Activated naive CD4-positive, alpha-beta T cell treated with anti-CD3 and anti-CD28 coated beads, Interleukin-2, amount 50 U/mL, for 24 hours (primary cell): ENCODE results near the gene CEBPZOS.
A peak's percentile ranks its signal among the peaks of the same experiment; 100 is the strongest.
"Not testable (repeated sequence)": the region's sequence is repeated elsewhere in the genome, so short reads cannot be mapped to it uniquely, and the experiment has no call there.

Experiments used
- H3K27ac Mint-ChIP-seq: one replicate; pipeline ENCODE4 v1.8.0; 2021; ENCODE audit warnings: mild to moderate bottlenecking, mixed read lengths
- H3K27me3 Mint-ChIP-seq: one replicate; pipeline ENCODE4 v1.8.0; 2021; ENCODE audit warnings: mixed read lengths
- H3K36me3 Mint-ChIP-seq: one replicate; pipeline ENCODE4 v1.8.0; 2021; ENCODE audit warnings: mixed read lengths
- H3K4me1 Mint-ChIP-seq: one replicate; pipeline ENCODE4 v1.8.0; 2021; ENCODE audit warnings: mixed read lengths
- H3K4me3 Mint-ChIP-seq: one replicate; pipeline ENCODE4 v1.8.0; 2021; ENCODE audit warnings: mild to moderate bottlenecking, mixed read lengths
- H3K9me3 Mint-ChIP-seq: one replicate; pipeline ENCODE4 v1.8.0; 2021; ENCODE audit warnings: mixed read lengths

Gene CEBPZOS

DNA sequence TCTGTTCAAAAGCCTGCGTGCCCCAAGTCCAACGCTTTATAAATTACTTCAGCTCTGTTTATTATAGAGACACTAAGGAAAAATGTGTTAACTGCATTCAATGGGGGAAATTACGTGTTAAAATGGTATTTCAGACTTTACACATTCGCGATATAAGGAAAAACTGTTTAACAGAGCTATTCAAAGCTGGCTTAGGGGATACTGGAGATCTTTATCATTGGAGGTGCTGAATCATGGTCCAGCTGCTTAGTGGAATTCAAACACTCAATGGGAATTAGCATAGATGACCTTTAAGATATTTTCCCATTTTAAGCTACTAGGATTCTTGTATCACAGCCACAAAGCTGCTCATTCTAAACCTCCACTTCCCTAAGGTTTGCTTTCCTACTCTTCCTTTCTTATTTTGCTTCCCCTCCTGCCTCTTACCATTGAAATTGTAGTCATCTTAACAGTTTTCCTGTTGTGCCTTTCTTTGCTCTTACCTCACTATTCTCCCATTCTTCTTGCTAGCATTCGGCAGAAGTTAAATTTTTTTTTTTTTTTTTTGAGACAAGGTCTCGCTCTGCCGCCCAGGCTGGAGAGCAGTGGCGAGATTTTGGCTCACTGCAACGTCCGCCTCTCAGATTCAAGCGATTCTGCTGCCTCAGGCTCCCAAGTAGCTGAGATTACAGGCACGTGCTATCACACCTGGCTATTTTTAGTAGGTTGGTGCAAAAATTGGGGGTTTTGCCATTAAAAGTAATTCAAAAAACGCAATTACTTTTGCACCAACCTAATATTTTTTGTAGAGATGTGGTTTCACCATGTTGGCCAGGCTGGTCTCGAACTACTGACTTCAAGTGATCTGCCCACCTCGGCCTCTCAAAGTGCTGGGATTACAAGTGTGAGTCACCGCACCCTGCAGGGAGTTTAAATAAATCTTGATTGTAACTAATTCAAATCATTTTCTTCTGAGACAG lies 14.3 kb upstream of the CEBPZOS start:
- no peaks in the 10 kb centered on the region for H3K9me3 Mint-ChIP-seq
- H3K4me3 Mint-ChIP-seq, result no peak overlapping the region
- H3K36me3 Mint-ChIP-seq, result no peaks in the 10 kb centered on the region
- H3K27ac Mint-ChIP-seq, result no peak overlapping the region
- peaks cover 4% of the 10 kb centered on the region for H3K27me3 Mint-ChIP-seq
- H3K4me1 Mint-ChIP-seq, result no peaks in the 10 kb centered on the region

DNA sequence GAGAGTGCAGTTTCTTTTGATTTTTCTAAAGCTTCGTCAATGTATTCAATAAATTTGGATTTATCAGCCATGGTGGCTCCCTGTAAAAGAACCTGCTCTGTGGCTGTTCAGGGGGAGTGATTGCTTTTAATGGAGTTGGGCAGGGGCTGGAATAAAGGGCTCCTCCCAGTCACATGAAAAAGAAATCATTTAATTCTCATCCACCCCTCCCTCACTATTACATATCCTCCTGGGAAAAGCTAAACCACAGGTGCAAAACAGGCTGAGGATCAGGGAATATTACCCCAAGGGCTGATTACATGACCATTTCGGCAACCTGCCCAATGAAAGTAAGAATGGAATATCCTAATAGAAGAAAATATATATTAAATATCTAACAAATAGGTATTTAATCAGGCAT lies 7.7 kb upstream of the CEBPZOS start, which contains the start of gene SULT6B1:
SULT6B1 (minus strand) TSS at position 101 of the 400 bp plus-strand sequence; CDS start at position 71, 30 bp downstream.
- Mint-ChIP-seq H3K27me3 (peaks cover 1% of the 10 kb centered on the region), H3K36me3 (no peaks in the 10 kb centered on the region), H3K4me3 (no peak within 1 kb of the TSS), H3K27ac (no peak within 1 kb of the TSS), H3K4me1 (no peaks in the 10 kb centered on the region), H3K9me3 (no peaks in the 10 kb centered on the region)

DNA sequence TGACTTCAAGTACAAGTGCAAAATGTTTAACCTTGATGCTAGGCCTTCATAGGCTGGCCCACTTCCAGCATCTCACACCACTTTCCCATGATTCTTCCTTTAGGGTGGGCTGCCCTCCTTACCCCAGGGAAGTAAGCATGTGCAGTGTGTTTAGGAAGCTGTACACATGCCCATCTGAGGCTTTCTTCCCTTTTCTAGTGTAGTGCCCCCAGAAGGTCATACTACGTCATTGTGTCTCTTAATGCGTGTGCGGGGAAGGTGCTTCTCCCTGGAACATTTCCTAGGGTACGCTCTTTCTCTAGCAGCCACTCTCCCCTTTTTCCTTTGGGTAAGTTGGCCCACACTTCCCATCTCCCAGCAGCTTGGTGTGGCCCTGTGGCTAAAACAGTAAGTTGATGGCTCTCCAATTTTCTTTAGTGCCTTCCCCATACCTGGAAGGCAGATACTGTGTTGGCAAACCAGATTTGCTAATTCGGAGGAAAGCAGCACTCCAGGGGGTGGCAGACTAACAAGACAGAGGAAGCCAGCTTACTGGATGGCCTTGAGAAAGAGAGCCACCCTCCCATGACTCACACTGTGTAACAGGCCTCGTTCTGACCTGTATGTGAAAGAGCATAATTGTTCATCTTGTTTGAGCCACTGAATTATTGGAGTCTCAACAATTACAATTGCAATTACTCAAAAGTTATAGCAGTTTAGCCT lies 6.7 kb upstream of the CEBPZOS start:
- Mint-ChIP-seq H3K9me3 (no peaks in the 10 kb centered on the region), H3K4me1 (no peaks in the 10 kb centered on the region), H3K4me3 (no peak overlapping the region), H3K36me3 (no peaks in the 10 kb centered on the region), H3K27me3 (peaks cover 1% of the 10 kb centered on the region), H3K27ac (no peak overlapping the region)

DNA sequence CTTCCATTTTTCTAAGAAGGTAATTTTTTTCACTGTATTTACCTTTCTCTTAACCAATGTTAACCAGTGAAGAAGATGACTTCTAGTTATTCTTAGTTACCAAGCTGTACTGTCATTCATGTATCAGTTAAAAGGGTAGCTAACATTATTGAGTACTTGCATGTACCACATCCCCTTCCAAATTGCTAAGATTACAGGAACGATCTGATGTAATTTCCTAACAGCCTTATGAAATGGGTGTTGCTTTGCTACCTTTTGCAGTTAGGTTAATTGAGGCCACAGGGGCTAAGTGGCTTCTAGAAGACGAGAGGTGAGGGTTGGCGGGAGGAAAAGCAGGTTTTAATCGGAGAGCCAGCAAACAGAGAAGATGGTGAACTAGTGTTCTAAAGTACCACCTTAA lies 6.0 kb upstream of the CEBPZOS start:
- Mint-ChIP-seq H3K27ac (no peak overlapping the region), H3K9me3 (no peaks in the 10 kb centered on the region), H3K36me3 (no peaks in the 10 kb centered on the region), H3K4me3 (no peak overlapping the region), H3K4me1 (no peaks in the 10 kb centered on the region), H3K27me3 (no peaks in the 10 kb centered on the region)

DNA sequence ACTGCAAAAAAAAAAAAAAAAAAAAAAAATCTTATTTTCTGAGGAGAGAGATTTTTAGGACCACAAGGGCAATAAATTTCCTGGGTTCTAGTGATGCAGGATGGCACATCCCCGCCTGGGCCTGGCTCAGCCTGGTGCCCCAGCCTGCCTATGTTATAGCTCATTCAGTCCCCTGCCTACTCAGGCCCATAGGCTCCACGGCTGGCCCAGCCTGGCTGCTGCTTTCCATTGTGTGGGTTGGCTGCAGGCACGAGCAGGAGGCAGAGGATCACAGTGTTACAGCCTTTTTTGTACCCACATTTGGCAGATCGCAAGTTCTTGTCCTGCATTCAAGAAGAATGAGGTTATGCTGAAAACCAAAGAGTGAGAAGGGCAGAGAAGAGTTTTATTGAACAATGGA lies 5.0 kb upstream of the CEBPZOS start:
- no peak overlapping the region for H3K4me3 Mint-ChIP-seq
- H3K4me1 Mint-ChIP-seq, result peaks cover 3% of the 10 kb centered on the region
- no peak overlapping the region for H3K27ac Mint-ChIP-seq
- H3K36me3 Mint-ChIP-seq, result peaks cover 1% of the 10 kb centered on the region
- H3K9me3 Mint-ChIP-seq, result no peaks in the 10 kb centered on the region
- H3K27me3 Mint-ChIP-seq, result no peaks in the 10 kb centered on the region

DNA sequence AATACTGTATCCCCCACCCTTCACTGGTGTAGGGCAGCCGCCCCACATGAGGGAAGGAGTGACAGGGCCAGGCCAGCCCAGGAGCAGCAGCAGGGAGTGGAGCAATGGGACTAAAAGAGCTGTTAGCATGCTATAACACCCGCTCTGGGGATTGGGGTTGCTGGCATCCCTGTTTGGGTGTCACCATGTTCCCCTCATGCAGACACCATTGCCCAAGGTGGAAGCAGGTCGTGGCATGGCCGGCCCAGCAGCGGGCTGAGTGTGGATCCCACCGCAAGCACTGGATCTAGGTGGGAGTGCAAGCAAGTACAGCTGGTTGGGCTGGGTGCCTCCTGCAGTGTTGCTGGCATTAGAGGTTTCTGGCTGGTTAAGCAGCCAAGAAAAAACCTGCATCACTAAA lies 4.5 kb upstream of the CEBPZOS start:
- peaks cover 5% of the 10 kb centered on the region for H3K4me1 Mint-ChIP-seq
- no peak overlapping the region for H3K27ac Mint-ChIP-seq
- H3K9me3 Mint-ChIP-seq, result no peaks in the 10 kb centered on the region
- H3K27me3 Mint-ChIP-seq, result no peaks in the 10 kb centered on the region
- H3K4me3 Mint-ChIP-seq, result no peak overlapping the region
- peaks cover 2% of the 10 kb centered on the region for H3K36me3 Mint-ChIP-seq

DNA sequence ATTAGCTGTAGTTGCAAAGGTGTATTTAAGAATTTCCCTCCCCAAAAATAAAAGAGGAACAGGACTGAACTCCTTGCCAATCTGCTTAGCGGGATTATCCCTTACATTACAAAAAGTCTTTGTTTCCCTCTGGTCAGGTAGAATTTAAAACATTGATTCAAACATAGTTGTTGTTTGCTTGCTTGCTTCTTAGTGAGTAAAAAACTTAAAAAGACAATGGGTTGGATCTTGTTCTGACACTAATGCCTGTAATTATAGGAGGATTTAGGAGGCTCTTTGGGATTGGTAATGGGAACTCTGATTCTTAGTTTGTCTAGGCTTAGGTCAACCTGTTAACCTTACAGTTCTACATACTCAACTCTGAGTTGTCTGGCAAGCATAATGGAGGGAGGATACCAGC lies 3.7 kb upstream of the CEBPZOS start:
- no peak overlapping the region for H3K27ac Mint-ChIP-seq
- H3K36me3 Mint-ChIP-seq, result peaks cover 2% of the 10 kb centered on the region
- H3K9me3 Mint-ChIP-seq, result no peaks in the 10 kb centered on the region
- H3K4me1 Mint-ChIP-seq, result peaks cover 11% of the 10 kb centered on the region
- H3K27me3 Mint-ChIP-seq, result no peaks in the 10 kb centered on the region
- H3K4me3 Mint-ChIP-seq, result no peak overlapping the region

DNA sequence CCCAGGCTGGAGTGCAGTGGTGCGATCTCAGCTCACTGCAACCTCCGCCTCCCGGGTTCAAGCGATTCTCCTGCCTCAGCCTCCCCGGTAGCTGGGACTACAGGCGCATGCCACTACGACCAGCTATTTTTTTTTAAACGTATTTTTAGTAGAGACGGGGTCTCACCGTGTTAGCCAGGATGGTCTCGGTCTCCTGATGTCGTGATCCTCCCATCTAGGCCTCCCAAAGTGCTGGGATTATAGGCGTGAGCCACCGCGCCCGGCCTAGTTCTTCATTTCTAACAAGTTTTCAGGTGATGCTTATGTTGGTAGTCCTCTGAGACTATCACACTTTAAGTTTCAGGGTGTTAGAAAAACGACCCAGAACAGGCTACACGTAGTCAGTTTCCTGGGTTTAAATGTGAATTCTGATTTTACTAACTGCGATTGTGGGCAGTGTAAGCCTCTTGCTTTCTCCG lies 405 bp upstream of the CEBPZOS start:
- not testable (repeated sequence) for H3K27me3 Mint-ChIP-seq, H3K9me3 Mint-ChIP-seq, H3K36me3 Mint-ChIP-seq
- peak overlapping the region; percentile 99 for H3K27ac Mint-ChIP-seq
- peak overlapping the region; percentile 96 for H3K4me3 Mint-ChIP-seq
- peaks cover 30% of the 10 kb centered on the region for H3K4me1 Mint-ChIP-seq

DNA sequence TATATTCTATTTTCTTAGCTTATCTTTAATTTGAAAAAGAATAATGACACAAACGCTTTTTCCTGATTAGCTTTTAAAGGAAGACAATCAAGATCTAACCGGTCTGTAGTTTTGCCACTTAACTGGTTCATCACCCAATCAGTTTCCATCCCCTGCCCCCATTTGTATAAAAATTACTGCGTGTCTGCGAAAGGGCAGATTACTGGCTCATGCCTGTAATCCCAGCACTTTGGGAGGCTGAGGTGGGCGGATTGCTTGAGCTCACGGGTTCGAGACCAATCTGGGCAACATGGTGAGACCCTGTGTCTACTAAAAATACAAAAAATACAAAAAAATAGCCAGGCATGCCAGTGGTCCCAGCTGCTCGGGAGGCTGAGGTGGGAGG lies 2.4 kb downstream of the CEBPZOS start:
- Mint-ChIP-seq H3K36me3 (peaks cover 18% of the 10 kb centered on the region), H3K27ac (peak overlapping the region; percentile 23), H3K4me1 (peaks cover 43% of the 10 kb centered on the region), H3K27me3 (no peaks in the 10 kb centered on the region), H3K9me3 (no peaks in the 10 kb centered on the region), H3K4me3 (no peak overlapping the region)

DNA sequence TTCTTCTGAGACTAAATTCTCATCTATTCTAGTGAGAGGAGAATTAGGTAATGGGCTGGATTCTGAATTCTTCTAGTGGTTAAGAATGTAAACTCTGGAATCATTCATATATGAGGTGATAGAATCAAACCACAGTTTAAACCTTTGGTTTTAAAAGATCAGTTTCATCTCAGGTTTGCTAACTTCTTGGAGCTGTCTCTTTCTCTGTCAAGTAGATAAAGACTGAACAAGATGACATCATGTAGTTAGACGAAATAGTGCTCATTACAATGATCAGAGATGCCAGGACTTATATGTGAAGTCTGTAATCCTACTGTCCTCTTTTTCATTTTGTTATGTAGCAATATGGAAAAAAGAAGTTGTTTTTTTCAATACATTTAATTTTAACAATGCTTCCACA lies 4.9 kb downstream of the CEBPZOS start:
- no peaks in the 10 kb centered on the region for H3K27me3 Mint-ChIP-seq
- peak overlapping the region; percentile 46 for H3K27ac Mint-ChIP-seq
- H3K9me3 Mint-ChIP-seq, result peaks cover 6% of the 10 kb centered on the region
- peaks cover 36% of the 10 kb centered on the region for H3K36me3 Mint-ChIP-seq
- peaks cover 50% of the 10 kb centered on the region for H3K4me1 Mint-ChIP-seq
- H3K4me3 Mint-ChIP-seq, result no peak overlapping the region

DNA sequence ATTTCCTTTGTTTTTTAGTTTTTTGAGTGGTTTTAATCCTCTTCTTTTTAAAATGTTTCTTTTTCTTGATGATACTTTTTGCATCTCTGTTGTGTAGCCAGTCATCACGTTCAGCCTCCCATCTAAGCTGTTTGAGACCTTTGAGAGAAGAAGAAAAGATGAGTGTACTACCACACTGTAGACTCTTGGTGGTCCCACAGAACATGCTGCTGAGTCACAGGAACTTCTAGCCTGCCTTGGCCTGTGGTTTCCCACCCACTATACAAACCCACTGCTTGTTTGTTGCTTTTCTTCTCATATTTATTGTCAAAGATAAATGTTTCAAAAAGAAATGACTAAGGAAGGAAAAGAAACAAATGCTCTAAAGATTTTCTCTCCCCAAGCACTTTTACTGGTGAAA lies 5.5 kb downstream of the CEBPZOS start:
- Mint-ChIP-seq H3K4me3 (peak overlapping the region; percentile 24), H3K27me3 (no peaks in the 10 kb centered on the region), H3K27ac (peak overlapping the region; percentile 71), H3K9me3 (peaks cover 9% of the 10 kb centered on the region), H3K36me3 (peaks cover 37% of the 10 kb centered on the region), H3K4me1 (peaks cover 49% of the 10 kb centered on the region)

DNA sequence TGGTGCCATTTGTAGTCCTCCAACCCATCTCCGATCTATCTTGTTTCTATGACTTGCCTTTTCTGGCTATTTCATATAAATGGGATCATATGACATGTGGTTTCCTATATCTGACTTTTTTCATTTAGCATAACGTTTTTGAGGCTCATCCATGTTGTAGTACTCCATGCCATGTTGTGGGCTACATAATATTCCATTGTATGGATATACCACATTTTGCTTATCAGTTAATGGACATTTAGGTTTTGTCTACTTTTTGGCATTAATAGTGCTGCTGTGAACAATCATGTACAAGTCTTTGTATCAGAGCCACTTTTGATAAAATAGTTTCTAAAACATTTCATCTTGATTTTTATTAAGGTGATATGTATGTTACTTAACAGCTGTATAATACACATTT lies 7.4 kb downstream of the CEBPZOS start:
- Mint-ChIP-seq H3K27ac (peak overlapping the region; percentile 33), H3K4me3 (no peak overlapping the region), H3K36me3 (peaks cover 57% of the 10 kb centered on the region), H3K27me3 (no peaks in the 10 kb centered on the region), H3K4me1 (peaks cover 54% of the 10 kb centered on the region), H3K9me3 (peaks cover 22% of the 10 kb centered on the region)

DNA sequence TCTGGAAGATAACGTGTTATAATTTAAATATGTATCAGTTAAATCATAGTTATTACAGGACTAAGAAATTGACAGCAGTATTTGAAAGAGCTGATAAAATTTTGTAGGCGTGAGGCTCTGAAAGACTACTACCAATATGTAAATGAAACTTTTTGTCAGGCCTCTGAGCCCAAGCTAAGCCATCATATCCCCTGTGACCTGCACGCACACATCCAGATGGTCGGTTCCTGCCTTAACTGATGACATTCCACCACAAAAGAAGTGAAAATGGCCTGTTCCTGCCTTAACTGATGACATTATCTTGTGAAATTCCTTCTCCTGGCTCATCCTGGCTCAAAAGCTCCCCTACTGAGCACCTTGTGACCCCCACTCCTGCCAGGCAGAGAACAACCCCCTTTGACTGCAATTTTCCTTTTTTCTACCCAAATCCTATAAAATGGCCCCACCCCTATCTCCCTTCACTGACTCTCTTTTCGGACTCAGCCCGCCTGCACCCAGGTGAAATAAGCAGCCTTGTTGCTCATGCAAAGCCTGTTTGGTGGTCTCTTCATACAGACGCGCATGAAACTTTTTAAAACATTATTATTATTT lies 8.9 kb downstream of the CEBPZOS start:
- H3K4me1 Mint-ChIP-seq, result peaks cover 43% of the 10 kb centered on the region
- H3K27me3 Mint-ChIP-seq, H3K4me3 Mint-ChIP-seq, H3K27ac Mint-ChIP-seq: not testable (repeated sequence)
- peaks cover 28% of the 10 kb centered on the region for H3K9me3 Mint-ChIP-seq
- peaks cover 67% of the 10 kb centered on the region for H3K36me3 Mint-ChIP-seq

DNA sequence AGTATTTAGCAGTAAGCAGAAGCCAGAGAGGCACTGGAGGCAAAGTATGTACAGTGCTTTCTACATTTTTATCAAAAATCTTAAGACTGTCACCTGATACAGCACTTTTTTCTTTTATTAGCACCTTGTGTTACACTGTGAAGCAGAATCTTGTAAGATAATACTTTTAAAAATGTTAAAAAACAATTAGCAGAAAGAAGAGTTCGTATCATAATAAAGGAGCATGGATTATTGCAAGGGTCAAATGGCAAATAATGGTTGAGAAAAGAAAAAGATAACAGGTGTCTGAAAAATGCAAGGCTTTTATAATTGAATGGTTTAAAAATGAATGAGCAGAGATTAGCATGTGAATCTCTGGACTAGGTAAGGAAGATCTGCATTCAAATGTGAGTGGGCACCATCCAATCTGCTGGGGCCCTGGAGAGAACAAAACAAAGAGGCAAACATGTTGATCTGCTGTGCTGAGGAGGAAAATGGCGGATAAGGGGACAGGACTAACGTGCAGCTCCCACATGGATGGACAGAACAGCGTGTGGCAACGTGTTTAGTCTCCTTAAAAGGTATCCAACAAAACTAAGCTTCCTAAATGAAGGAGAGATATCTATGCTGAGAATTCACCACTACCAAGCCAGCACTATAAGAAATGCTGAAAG lies 9.5 kb downstream of the CEBPZOS start:
- Mint-ChIP-seq H3K27ac (peak overlapping the region; percentile 11), H3K27me3 (no peaks in the 10 kb centered on the region), H3K4me1 (peaks cover 41% of the 10 kb centered on the region), H3K9me3 (peaks cover 28% of the 10 kb centered on the region), H3K4me3 (no peak overlapping the region), H3K36me3 (peaks cover 72% of the 10 kb centered on the region)

DNA sequence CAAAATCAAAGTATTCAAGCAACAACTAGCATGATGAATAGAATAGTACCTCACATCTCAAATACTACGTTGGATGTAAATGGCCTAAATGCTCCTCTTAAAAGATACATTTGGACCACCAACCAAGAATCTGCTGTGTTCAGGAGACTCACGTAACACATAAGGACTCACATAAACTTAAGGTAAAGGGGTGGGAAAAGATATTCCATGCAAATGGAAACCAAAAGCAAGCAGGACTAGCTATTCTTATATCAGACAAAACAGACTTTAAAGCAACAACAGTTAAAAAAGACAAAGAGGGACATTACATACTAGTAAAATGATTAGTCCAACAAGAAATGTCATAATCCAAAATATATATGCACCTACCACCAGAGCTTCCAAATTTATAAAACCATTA lies 10.5 kb downstream of the CEBPZOS start:
- Mint-ChIP-seq H3K9me3 (peaks cover 28% of the 10 kb centered on the region), H3K36me3 (peaks cover 79% of the 10 kb centered on the region), H3K4me1 (peaks cover 32% of the 10 kb centered on the region)
- H3K4me3 Mint-ChIP-seq, H3K27me3 Mint-ChIP-seq, H3K27ac Mint-ChIP-seq: not testable (repeated sequence)
